ENCODE results near the gene AGO3. TPM values are rescaled to one million over a fixed set of nuclear protein-coding genes. Genes with fewer than 3 reads are reported as not detected.
"Not testable (repeated sequence)": the region's sequence is repeated elsewhere in the genome, so short reads cannot be mapped to it uniquely, and the experiment has no call there.

Gene AGO3
- total RNA-seq, result 5.0 and 26.1 TPM in 2 replicates

DNA sequence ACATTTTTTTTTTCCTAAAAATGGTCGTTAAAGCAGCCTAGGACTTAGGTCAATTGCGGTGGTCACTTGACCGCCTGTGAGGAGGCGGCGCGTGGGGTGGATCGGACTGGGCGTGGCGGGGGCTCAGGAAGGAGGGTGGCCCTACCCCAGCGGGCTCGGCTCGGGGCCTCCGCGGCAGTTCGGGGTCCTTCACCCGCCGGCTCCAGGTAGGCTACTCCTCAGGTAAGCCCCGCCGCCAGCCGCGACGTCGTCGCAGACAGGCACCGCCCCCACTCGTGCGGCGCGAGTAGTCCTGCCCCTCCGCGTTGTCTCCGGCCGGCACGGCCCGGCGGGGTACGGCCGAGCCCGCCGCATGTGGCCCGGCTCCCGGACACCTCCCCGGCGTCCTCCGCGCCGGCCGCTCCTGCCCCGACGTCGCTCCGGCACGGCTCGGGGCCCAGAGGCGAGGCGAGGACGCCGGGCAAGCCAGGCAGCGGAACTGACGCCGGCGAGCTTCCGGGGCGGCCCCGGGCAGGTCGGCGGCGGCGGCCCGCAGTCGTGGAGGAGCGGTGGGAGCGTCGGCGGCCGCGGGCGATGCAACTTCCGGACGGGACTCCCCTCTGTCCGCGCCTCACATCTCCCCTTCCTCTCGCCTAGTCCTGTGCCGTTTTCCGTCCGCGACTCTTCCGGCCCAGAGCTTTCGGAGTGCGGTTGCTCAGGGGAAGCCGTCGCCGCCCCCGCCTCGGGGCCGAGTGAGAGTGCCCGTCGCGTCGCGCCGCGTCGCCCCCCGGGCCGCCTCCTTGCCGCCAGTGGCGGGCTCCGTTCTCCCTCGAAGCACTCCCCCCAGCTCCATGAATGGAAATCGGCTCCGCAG, at the start of gene AGO3:
TSS of gene AGO3 (plus strand) at position 513 of the 853 bp plus-strand sequence. CDS start at position 835, 322 bp downstream.
- DNase-seq (ENCODE audit: low read depth), result peak; percentile 52

DNA sequence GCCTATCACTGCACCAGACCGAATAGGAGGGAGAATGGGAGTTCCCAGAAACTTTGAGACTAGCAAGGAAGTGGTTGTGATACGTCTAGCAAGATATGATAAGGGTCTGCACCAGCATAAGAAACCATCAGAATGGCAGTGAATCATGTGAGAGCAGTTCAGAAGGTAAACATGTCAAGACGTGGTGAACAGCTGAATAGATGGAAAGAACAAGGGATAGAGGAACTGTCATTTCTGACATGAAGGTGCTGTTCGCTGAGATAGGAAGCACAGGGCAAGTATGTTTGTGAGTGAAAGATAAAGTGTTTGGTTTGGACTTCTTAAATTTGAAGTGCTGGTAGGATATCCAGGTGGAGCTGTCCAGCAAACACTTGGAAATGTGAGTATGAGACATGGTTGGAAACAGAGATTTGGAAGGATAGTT, 49.0 kb upstream of the AGO3 start:
- DNase-seq (ENCODE audit: low read depth), result no peak

DNA sequence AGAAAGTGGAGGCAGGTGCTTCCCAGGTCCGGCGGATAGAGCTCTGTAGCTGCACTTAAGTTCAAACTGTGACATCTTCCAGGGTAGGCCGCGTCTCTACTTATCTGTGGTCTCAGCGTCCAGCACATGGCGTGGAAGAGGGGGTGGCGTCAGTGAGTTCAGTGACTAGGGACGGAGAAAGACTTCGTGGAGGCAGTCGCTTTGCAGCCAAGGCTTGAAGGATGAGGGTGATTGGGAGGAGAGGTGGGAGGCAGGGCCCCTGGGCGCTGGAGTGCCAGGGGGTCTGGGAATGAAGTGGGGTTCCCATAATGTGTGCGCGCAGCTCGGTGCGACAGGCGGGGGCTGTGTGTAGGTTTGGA, 48.3 kb upstream of the AGO3 start:
- no peak for DNase-seq (ENCODE audit: low read depth)

DNA sequence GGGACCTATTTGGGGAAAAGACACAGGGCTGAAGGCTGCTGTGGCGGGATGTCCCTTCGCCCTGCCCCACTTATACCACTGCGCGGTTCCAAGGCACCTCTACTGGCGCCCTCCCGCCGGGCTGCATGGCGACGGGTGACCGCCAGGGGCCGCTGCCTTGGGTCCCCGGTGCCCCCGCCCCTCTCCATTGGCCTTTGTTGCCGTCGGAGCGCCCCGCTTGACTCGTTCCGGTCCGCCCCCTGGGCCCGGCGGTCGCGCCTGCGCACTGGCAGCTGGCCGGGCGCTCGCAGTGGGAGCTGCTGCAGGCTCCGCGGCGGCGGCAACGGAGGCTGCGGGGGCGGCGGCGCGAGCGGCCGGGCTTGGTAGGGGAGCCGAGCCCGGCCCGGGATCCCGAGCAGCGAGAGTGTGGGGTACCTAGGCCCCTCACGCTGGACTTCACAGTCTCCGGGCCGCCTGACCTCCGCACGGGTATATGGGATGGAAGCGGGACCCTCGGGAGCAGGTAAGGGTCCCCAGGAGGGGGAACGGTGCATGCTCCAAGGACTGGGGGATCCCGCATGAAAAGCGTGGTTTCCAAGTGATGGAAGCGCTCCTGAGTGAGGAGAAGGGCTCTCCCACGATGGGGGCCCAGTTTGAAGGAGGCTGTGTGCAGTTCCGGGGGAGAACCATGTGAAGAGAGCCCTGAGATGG, 47.8 kb upstream of the AGO3 start, which contains the start of gene AGO1:
TSS of gene AGO1 (plus strand) at position 265 of the 690 bp plus-strand sequence. CDS start at position 478, 213 bp downstream.
- DNase-seq (ENCODE audit: low read depth), result peak; percentile 74

DNA sequence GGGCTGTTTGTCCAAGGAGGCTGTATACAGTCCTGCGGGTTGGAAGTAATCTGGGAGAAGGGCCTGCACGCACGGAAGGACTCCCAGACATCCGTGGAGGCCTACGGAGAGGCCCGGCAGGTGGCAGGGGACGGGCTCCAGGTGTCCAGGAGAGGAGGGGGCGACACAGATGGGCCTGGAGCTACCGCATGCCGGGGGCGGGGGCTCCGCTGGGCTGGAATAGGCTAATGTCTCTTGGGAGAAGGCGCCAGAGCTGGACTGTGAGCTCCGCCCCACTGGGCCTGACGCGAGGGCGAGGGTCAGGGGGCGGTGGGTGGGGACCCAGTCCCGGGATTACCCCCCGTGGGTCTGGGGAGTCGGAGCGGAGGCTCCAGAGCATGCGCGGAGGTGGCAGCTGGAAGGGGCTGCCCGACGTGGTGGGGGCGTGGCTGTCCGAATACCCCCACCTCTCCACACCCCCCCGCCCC, 47.2 kb upstream of the AGO3 start:
- no peak for DNase-seq (ENCODE audit: low read depth)

DNA sequence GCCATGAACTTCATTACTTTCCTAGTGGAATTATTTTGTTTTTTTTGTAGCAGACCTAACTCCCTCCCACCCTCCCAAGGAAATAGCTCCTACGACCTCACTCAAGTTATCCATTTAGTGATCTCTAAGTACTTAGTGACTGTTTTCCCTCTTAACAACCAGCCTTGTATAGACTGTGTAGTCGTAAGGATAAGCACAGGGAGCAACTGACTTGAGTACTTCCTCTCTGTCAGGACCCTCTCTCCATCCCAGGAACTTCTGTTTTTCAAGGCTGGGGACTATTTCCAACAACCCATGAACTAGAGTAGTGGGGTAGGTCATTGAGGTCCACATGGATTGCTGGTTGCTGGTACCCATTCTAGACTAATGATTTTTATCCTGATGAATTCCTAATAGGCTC, 46.0 kb upstream of the AGO3 start:
- DNase-seq (ENCODE audit: low read depth), result no peak

DNA sequence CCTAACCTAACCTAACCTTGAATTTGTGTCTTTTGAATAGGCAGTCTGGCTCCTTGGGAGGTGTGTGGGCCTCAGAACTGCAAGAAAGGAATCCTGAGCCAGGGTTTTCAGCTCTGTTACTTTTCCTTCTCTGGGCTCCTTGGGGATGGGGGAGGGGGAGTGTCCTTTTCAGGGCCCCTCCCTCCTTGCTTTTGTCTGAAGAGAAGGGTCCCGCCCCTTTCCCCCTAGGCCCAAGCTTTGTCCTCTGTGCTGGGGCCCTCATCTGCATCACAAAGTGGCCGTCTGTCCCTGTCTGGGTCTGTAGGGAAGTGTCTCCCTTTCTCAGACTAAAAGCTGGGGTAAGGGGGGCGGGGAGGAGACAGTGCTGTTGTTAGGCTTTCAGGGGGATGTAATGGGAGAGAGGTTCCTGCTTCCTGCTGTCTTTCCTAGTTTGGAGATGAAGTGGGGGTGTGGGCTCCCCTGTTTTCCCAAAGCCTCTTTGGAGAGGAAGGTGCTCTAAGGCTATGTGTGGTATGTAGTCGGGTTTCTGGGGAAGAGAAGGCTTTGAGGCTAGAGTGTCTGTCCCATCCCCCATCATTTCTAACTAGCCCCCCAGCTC, 44.8 kb upstream of the AGO3 start:
- DNase-seq (ENCODE audit: low read depth), result no peak

DNA sequence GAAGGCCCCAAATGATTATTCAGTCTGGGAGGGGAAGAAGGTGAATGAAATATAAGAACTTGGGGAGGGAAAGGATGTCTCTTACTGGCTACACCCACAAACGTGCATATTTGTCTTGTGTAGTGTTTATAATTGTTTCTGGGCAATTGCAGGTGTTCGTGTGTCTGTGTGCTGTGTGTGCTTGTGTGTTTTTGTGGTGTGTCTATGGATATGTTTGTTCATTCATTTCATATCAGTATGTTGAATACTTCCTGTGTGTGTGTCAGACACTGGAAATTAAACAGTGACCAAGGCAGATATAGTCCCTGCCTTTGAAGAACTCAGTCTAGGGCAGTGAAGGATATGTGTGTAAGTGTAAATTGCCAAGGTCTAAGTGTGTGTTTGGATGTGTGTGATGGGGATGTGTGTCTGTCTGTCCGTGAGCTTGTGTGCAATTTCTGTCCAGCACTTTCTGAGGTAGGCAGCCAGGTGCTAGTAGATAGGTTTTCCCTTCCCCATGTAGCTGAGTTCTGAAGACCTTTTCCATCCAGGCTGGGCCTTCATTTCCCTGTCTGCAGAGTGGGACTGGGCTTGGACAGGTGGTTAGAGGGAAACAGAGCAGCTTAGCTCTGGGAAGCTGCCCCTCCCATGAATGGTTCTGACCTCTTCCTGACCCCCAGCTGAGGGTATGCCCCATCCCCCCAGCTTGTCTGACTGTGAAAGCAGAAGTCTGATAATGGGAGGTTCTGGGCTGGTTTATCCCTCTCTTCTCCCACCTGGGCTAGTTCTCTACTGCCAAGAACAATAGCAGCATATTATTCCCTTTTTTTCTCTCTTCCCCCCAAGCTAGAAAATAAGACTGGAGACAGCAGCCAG, 44.1 kb upstream of the AGO3 start:
- no peak for DNase-seq (ENCODE audit: low read depth)

DNA sequence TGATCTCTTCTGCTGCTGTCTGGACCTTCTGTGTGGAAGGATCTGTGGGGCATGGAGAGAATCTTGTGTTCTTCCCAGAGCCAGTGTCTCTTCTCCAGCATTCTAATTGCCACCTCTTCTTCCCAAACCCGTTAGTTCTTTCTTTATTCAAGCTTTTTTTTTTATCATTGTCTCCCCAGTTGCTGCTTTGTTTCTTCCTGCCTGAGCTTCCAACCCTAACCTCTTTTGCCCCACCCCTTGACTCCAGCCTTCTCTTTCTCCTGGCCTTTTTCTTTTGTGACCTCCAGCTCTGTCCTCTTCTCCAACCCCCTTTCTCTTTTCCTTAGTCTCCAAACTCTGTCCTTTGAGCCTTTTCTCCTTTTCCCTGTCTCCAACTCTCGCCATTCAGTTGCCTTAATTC, 43.4 kb upstream of the AGO3 start:
- DNase-seq (ENCODE audit: low read depth), result no peak

DNA sequence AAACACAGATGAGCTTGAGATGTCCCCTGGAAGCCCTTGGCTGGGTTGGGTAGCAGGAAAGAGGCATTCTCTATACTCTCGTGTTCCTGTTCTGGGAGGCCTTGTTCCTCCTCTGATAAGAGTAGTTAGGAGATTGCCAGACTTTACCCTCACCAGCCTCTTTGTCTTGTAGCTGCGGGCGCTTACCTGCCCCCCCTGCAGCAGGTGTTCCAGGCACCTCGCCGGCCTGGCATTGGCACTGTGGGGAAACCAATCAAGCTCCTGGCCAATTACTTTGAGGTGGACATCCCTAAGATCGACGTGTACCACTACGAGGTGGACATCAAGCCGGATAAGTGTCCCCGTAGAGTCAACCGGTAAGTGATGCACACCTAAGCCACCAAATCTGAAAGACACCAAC, 42.6 kb upstream of the AGO3 start:
- DNase-seq (ENCODE audit: low read depth), result no peak

DNA sequence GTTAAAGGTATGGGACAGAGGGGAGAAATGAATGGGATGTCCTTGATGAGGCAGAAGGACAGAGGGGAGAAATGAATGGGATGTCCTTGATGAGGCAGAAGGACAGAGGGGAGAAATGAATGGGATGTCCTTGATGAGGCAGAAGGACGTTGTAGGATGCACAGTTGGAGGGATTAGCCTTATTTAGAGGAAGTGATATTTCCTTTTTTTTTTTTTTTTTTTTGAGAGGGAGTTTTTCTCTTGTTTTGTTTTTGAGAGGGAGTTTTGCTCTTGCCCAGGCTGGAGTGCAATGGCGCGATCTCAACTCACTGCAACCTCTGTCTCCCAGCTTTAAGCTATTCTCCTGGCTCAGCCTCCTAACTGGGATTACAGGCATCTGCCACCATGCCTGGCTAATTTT, 41.9 kb upstream of the AGO3 start:
- DNase-seq (ENCODE audit: low read depth), result not testable (repeated sequence)

DNA sequence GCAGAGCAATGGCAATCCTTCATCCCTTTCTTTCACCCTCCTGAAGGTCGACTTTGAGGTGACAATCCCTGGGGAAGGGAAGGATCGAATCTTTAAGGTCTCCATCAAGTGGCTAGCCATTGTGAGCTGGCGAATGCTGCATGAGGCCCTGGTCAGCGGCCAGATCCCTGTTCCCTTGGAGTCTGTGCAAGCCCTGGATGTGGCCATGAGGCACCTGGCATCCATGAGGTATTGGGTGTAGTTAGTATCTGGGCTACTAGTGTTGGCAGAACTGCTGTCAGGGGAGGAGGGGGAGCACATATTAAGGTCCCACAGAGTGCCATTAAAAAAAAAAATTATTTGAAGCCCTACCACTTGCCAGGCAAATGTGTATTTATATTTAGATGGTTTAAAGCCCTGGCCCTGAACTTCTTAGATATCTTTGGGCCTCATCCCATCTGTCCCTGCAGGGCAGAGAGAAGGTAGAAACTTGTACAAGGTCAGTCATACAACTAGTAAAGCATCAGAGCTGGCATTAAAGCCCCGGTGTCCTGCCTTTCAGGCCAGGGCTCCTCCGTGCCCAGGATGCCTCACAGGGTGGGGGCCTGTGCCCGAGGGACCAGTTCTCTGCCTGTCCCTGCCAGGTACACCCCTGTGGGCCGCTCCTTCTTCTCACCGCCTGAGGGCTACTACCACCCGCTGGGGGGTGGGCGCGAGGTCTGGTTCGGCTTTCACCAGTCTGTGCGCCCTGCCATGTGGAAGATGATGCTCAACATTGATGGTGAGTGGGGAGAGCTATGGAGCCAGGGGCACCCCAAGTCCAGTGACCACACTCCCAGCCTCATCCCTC, 37.6 kb upstream of the AGO3 start:
- DNase-seq (ENCODE audit: low read depth), result no peak

DNA sequence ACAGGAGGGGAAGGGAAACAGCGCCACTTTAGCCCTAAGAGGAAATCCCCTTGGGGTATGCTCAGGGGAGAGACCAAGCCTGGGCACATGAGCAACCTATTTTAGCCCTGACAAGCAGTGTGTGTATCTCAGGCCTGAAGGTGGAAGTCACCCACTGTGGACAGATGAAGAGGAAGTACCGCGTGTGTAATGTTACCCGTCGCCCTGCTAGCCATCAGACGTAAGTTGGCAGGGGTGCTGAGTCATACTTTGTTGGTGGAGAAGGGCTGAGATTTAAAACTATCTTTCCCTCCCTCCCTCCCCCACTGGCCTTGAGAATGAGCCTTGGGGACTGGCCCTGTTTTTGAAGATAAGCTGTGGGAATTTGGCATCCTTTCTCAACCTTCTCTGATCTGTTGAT, 36.7 kb upstream of the AGO3 start:
- no peak for DNase-seq (ENCODE audit: low read depth)

DNA sequence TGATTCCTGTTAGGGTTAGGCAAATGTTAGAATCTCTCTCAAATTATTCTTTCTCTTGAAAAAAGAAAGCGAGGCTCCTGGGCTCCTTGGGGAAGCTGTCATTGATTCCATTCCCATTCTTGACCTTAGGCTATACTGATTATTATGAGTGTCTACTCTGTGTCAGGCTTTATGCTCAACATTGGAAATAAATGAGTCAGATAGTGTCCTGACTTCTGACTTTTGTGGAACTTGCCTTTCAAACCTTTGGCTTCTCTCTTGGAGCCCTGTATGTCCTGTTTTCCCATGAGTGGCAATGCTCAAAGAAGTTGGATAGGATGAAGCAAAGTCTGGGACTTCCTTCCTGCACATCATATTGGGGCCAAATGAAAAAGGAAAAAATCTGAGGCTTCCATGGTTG, 36.2 kb upstream of the AGO3 start:
- DNase-seq (ENCODE audit: low read depth), result no peak

DNA sequence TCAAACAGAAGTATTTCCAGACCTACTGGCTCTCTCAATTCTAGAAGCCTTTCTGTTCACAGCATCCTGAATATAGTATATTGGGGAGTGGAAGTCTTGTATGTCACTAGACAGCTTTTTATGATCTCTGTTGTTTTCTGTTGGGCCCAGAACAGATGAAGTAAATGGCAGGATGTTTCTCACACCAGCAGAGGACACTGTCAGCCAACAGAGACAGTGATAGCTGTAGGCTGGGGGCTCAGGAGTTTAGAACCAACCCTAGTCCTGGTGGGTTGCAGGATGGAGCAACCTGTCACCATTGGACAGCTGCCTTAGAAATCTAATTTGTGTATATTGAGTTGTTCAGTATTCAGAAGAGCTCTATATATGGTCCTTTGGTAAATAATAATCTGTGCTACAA, 31.0 kb upstream of the AGO3 start:
- no peak for DNase-seq (ENCODE audit: low read depth)

DNA sequence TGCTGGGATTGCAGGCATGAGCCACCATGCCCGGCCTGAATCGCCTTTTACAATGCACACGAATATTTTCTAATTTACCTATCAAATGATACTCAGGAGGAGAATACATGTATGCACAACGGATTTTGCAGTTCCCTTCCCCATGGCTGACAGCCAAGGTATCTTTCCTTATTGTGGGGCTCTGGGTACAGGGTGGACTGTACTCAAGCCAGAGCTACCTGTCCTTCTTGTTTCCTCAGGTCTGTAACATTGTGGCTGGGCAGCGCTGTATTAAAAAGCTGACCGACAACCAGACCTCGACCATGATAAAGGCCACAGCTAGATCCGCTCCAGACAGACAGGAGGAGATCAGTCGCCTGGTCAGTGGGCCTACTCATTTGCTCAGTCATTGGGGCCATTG, 29.7 kb upstream of the AGO3 start:
- no peak for DNase-seq (ENCODE audit: low read depth)

DNA sequence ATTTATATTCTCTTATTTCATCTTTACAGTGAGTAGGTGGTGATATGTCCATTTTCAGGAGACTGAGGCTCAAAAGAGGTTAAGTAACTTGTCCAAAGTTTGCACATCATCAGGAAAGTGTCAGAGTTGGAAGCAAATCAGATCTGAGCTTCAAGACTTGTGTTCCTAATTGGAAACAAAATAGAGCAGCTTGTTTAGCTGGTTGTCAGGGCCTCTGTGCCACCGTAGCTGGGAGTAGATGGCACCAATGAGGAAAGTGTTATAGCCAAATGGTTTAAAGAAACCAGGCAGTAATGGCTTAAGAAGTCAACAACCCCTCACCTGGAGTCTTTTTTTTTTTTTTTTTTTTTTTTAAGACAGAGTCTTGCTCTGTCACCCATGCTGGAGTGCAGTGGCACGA, 28.2 kb upstream of the AGO3 start:
- no peak for DNase-seq (ENCODE audit: low read depth)

DNA sequence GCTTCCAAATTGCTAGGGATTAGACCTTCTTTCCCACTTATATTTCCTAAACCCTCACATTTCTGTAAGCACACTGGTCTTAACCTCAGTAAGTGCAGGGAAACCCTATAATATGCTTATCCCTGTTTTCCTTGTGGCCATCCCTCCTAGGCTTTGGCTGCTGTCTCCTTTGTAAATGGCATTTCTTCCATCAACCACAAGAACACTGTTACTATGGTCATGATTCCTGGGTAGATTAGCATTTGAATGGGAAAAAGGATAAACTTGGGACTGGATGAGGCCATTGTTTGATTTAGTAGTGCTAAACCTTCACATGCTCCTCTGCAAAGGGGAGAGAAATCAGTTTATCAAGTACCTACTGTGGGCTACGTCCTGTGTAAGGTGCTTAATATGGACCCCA, 16.2 kb upstream of the AGO3 start:
- no peak for DNase-seq (ENCODE audit: low read depth)

DNA sequence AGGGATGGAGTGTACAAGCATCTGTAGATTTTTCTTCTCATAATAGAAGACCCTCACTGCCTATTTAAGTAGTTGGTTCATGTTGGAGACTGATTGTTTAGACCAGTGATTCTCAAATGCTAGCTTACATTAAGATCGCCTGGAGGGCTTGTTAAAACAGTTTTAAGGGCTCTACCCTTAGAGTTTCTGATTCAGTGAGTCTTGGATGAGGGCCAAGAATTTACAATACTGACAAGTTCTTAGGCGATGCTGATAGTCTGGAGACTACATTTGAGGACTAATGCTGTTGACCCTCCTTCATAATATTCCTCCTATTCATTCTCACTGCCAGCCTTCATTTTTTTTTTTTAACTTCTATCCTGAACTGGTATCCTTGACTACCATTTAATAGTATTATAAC, 15.2 kb upstream of the AGO3 start:
- DNase-seq (ENCODE audit: low read depth), result peak; percentile 56

DNA sequence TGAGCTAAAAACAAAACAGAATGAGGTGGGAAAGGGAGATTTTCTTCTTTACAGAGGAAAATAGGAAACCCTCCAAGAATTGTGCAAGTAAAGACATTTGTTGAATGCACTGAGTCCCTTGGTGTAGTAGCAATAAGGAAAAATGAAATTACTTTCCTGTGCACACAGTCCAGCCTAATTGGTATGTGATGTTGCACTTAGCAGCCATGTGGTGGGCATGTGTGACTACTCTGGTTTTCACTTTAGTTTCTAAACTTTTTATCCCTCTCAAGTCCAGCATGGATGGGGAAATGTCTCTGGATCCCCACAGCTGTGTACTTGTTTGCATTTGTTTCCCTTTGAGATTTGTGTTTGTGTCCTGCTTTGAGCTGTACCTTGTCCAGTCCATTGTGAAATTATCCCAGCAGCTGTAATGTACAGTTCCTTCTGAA, 7.1 kb upstream of the AGO3 start:
- no peak for DNase-seq (ENCODE audit: low read depth)

DNA sequence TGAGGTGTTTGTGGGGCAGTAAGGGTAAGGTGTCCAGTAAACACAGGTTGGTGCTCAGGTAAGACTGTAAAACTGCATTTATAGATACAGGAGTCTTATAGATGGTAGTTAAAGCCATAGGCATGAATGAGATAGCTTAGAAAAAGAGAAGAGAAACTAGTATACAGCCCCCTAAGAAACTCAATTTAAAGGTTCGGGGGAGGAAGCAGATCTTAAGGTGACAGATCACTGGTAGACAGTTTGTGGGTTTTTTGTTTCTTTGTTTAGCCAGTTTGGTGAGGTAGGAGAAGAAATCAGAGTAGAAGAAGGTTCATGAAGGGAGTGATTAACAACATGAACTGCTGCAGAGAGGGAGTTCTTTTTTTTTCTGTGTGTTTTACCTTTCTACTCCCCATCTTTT, 6.1 kb upstream of the AGO3 start:
- DNase-seq (ENCODE audit: low read depth), result no peak
